ENCODE measurements around the gene GRM4. TPM values are rescaled to one million over a fixed set of nuclear protein-coding genes. Genes with fewer than 3 reads are reported as not detected.

GRM4 gene
- total RNA-seq, 2 donors from 2014 or later, result 0.07 TPM; not detected in 1

- Histone ChIP-seq H3K4me1 (no peaks in the 10 kb centered on the region), H3K27me3 (no peaks in the 10 kb centered on the region), H3K36me3 (no peaks in the 10 kb centered on the region), H3K4me3 (no peak overlapping the region), H3K9me3 (no peaks in the 10 kb centered on the region), H3K9ac (ENCODE audit: low read depth in 2 of 2, low read length in 2 of 2) (no peak overlapping the region), H3K27ac (no peak overlapping the region)
- no peak for TF ChIP-seq CTCF (IDR thresholded peaks at IDR 0.05)
- intact Hi-C loops (cut with DNase I), result no loop called here
- no peak for DNase-seq
Measured at GRCh38 chr6:33971580-33971979, 174.3 kb downstream of the GRM4 start.

Small RNA genes within 50 kb of the gene (microRNA-seq; reads per million reads assigned to microRNA genes)
- not detected for gene MIR1275

Other genes with a start within 250 kb of the GRM4 start
- 100 to 1,000 TPM; 184 to 536 TPM for gene HMGA1, start 90.8 kb upstream of the GRM4 start, total RNA-seq
- 10 to 100 TPM in 1 of 2 donors, 1 to 10 TPM in 1; 8.6 to 12.8 TPM for gene SMIM29, start 102.9 kb upstream of the GRM4 start, total RNA-seq
- gene NUDT3, start 246.6 kb upstream of the GRM4 start, total RNA-seq, result 10 to 100 TPM; 11.9 to 16.2 TPM

Measured in colonic mucosa (tissue), 4 donors.